DMS53 treated with DMSO at 0.1 percent for 48 hours (cell line): ENCODE measurements around the gene ACSM4.
"Not testable (repeated sequence)": the region's sequence is repeated elsewhere in the genome, so short reads cannot be mapped to it uniquely, and the experiment has no call there.

ENCODE experiments used
- DNase-seq: peaks from one replicate; lab custom pipeline; 2025; ENCODE audit not compliant: unreplicated experiment; lab: John Stamatoyannopoulos, UW

The ACSM4 gene

DNA sequence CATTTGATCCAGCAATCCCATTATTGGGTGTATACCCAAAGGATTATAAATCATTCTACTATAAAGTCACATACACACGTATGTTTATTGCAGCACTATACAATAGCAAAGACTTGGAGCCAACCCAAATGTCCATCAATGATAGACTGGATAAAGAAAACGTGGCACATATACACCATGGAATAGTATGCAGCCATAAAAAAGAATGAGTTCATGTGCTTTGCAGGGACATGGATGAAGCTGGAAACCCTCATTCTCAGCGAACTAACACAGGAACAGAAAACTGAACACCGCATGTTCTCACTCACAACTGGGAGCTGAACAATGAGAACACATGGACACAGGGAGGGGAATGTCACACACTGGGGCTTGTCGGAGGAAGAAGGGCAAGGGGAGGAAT is 33.9 kb downstream of the ACSM4 start:
- DNase-seq = not testable (repeated sequence)

DNA sequence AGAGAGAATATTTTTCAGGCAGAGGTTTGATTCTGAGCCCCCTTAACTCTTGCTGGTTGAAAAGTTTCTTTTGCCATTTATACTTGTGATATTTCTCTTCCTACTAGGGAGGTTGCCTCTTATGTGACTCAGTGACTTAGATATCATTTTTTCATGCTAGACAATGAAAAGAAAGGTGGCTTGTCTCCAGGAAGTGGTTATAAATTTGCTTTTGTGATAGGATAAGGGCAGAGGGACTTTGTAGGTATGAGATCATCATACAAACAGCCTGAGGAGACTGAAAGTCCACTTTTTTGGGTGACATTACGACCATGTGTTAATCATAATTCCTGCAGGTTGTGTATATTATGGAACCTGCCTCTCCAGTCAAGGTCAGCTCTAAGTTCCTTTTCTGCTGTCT is 35.8 kb downstream of the ACSM4 start:
- DNase-seq = no peak

DNA sequence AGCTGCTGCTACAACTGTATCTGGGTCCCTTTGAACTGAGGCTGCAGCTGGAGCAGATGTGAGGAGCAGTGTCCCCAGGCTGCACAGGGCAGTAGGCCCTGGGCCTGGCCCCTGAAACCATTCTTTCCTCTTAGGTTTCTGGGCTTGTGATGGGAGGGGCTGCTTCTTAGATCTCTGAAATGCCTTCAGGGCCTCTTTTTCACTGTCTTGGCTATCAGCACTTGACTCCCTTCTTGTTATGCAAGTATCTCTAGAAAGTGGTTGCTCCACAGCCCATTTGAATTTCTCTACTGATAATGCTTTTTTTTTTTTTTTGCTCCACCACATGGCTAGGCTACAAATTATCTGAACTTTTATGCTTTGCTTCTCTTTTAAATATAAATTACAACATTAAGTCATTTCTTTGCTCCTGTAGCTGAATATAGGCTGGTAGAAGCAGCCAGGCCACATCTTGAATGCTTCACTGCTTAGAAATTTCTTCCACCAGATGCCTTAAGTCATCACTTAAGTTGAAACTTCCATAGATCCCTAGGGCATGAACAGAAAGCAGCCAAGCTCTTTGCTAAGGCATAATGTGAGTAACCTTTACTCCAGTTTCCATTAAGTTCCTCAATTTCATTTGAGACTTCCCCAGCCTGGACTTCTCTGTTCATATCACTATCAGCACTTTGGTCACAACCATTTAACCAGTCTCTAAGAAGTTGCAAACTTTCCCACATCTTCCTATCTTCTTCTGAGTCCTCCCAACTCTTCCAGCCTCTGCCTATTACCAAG is 41.1 kb downstream of the ACSM4 start:
- no peak for DNase-seq

DNA sequence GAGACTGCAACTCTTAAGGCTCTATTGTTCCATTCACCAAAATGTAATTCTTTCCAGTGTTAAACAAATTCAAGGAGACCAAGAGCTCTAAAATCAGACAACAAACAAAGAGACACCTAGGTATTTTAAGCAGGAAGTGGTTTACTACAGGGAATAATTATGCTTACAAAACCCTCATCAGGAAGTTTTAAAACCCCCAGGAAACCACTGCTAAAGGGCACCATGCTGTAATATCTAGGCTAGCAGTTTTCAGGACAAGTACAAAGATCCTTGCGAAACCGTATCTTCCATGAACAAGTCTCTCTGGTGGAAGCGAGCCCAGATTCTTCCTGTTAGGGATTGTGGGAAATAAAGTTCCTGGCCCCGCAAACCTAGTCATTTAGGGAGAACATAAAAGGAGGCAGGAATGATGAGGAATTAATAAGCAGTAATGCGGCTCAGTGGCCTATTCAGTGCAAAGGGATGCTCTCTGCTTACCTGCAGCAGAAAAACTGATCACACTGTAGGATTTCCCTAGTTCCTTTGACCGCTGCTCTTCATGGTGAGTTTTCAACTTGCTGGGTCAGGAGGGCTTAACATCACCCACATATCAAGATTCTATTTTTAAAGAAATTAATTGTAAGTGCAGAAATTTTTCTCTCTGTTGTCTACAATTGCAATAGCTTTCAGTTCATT is 42.8 kb downstream of the ACSM4 start:
- DNase-seq = no peak

DNA sequence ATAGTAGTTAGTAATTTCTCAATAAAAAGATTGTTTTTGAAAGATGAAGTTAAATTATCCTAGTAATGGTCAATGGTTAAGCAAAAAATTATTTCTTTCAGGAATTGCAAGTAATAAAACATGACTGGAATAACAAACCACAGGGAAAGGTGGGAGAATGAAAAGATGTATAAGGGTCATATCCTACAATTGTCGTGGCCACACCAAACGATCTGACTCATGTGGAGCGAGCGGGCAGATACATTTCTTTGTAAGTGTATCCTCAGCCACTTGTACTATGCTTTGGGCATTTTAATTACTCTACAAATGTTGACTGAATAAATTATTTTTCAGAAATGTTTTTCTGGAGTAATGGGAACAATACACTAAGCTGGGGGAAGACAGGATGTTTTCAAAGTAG is 45.5 kb downstream of the ACSM4 start:
- DNase-seq = no peak

DNA sequence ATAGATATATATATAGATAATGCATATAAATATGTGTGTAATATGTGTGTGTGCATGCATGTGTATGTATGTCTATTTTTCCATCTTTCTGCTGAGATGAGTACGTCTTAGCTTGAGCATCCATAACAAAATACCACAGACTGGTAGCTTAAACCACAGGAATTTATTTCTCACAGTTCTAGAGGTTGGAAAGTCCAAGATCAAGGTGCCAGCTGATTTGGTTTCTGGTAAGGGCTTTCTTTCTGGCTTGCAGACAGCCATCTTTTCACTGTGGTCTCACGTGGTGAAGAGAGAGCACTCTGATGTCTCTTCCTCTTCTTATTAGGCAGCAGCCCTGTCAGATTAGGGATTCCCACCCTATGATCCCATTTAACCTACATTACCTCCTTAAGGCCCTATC is 47.3 kb downstream of the ACSM4 start:
- DNase-seq = no peak

DNA sequence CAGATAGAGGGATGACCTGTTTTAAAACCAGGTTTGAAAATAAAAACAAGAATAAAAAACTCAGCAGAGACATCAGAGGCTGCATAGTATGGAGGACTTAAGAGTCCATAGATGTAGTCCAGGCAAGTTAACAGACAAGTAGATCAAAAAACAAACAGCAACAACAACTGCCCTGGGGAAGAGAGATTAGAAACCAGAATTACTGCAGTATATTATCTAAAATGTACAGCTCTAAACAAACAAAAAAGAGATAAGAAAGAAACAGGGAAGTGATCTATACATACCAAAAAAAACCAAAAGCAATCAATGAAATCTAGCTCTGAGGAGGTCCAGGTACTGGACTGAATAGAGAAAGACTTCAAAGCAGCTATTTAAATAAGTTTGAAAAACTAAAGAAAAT is 48.8 kb downstream of the ACSM4 start:
- no peak for DNase-seq

DNA sequence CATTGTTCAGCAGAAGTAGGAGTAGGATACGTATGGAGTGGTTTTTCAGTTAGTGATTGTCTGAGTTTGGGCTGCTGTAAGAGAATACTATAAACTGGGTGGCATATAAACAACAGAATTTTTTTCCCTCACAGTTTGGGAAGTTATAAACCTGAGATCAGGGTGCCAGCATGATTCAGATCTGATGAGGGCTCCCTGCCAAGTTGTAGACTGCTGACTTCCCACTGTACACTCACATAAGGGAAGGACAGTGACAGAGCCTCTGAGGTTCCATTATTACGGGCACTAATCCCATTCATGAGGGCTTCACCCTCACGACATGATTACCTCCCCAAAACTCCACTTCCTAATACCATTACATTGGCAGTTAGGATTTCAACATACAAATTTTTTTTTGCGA is 50.7 kb downstream of the ACSM4 start:
- DNase-seq = no peak

DNA sequence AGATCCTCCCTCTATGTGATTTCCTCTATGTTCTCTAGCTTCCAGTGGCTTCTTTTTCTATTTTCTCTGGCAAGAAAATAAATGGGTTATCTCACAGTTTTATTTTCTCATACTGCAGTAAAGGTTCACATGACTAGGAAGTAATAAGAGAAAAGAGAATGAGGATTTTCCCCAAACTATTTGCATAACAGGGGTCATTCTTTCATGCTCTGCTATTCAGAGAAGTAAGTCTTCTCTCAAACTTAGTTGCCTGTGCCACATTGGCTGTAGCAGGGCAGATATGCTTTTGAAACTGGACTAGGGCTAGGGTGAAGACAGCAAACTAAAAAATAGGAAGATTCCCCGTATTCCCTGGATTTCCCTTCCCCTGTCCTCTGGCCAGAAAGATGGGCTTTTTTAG is 57.4 kb downstream of the ACSM4 start:
- DNase-seq = no peak

DNA sequence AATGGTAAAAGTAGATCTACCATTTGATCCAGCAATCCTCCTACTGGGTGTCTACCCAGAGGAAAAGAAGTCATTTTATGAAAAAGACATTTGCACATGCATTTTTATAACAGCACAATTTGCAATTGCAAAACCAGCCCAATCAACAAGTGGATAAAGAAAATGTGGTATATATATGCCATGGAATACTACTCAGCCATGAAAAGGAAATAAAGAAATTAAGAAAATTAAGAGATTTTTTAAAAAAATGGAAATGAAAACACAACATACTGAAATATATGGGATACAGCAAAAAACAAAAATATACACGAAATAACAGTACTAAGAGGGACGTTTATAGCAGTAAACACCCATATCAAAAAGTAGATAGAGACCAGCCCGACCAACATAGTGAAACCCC is 58.9 kb downstream of the ACSM4 start:
- DNase-seq = no peak

DNA sequence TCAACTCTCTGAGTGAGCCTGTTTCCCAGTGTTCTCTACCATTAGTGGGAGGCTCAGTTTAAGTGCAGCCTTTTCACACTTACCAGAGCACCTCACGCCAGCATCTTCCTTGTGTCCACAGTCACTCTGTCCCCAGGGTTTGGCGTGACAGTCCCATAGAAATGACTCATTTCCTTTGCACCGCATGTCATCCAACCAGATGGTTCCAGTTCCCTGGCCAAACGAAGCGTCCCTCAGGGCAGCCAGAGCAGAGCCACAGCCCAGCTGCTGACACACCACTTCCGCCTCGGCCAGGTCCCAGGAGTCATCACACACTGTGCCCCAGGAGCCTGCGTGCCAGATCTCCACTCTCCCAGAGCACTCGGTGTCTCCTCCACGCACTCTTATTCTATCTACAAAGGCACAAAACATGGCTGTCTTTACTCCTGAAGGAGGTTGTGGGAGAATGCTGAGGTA is 65.4 kb downstream of the ACSM4 start:
- DNase-seq = peak; percentile 94

DNA sequence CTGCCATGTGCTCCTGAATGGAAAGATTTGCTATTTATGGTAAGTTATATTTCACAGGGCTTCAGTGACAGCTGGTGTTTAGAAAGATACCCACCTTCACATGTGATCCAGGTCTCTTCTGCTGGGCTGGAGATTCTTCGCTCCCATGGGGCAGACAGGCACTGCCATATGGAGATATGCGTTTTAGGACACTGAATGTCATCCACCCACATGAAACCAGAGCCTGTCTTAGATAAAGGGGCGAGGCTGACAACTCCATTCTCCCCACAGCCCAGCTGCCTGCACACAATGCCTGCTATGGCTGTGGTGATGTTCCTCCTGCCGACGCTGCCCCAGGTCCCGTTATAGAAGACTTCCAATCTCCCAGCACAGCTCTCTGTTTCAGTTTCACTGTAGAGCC is 69.4 kb downstream of the ACSM4 start:
- DNase-seq = no peak

DNA sequence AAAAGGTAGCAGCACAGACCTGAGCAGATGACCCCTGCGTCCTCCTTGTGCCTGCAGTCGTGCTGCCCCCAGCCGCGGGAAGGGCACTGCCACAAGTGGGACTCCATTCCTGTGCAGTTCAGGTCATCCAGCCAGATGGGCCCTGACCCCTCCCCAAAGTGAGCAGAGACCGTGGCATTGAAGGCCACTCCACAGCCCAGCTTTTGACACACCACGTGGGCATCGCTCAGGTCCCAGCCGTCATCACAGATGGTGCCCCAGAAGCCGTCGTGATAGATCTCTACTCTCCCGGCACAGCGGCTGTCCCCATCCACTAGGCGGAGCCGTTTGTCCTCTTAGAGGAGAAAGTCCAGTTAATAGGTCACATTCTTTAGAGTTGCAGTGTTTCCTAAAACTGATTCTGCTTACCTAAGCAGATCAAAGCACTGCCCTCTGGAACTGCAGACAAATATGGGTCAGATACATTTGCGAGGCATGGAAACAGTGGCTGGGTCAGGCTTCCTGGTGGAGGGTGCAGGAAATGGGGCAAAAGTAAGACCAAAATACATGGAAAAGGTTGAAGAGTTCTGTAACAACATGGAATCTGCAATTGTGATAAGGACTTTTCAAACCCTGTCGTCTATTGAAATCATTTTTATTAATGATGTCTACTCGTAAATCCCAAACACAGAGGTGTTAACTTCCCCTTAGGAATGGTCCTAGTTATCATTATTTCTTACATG is 70.7 kb downstream of the ACSM4 start:
- peak; percentile 58 for DNase-seq

DNA sequence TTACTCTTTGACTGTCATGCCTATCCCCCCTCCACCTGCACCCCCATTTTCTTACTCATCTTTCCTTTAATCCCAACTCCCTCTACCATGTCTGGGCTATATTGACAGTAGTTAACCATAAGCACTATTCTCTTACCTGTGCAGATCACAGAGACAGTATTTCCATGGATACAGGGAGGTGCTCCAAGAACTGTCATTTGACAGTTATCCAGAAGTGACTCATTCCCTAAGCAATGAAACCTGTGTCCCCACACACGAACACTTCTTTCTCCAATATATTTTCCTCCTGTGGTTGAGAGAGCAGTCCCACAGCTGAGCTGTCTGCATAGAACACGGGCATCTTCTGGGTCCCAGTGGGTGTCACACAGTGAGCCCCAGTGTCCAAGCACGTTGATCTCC is 71.3 kb downstream of the ACSM4 start:
- no peak for DNase-seq

DNA sequence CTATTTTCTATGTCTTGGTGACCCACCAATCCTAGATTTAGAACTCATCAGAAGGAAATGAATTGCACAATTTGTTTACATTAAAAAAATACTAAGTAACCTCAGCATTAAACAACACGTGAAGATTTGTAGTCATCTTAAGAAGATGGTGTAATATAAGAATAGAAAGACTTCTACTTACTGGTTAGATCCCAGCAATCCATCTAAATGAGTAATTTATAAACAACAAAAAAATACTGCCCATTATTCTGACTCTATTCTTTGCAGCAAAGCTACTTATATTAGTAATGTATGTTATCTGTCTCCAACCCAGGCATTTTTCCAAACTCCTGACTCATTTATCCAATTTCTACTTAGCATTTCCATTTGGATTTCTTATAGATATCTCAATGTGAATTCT is 72.3 kb downstream of the ACSM4 start:
- DNase-seq = no peak
